ENCODE data around the gene MYD88.
"Not testable (repeated sequence)": the region's sequence is repeated elsewhere in the genome, so short reads cannot be mapped to it uniquely, and the experiment has no call there.

The MYD88 gene

DNA sequence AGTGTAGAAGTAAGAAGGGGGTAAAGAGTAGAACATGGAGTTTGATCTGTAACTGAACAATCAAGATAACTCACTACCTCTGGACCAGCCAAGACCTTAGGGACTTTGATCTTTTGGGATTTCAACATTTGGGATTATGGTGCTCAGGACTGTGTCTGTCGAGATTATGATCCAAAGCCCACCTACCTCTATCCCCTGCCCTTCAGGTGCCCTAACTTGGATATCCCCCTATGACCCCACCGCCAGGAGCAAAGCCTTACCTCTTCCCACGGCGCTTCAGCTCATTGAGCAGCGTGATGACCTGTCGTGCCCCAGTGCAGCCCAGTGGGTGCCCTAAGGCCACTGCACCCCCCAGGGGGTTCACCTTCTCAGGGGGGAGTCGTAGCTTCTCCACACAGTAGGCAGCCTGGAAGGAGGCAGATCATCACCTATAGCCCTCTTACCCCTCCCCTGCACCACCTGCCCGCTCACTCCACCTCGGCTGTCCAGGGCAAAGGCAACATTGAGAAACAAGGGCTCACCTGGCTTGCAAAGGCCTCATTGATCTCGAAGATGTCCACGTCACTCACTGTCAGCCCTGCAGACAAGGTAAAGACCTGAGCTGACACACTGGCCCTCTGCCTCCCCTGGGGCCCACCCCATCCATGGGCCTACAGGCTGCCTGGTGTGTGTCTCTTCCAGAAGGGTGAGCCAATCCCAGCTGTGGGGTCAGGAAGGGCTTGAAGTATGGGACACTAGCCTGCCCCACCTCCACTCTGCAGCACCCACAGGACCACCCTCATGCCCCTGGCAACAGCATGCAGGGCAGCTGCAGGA lies 12.9 kb upstream of the MYD88 start:
- no peak for DNase-seq

DNA sequence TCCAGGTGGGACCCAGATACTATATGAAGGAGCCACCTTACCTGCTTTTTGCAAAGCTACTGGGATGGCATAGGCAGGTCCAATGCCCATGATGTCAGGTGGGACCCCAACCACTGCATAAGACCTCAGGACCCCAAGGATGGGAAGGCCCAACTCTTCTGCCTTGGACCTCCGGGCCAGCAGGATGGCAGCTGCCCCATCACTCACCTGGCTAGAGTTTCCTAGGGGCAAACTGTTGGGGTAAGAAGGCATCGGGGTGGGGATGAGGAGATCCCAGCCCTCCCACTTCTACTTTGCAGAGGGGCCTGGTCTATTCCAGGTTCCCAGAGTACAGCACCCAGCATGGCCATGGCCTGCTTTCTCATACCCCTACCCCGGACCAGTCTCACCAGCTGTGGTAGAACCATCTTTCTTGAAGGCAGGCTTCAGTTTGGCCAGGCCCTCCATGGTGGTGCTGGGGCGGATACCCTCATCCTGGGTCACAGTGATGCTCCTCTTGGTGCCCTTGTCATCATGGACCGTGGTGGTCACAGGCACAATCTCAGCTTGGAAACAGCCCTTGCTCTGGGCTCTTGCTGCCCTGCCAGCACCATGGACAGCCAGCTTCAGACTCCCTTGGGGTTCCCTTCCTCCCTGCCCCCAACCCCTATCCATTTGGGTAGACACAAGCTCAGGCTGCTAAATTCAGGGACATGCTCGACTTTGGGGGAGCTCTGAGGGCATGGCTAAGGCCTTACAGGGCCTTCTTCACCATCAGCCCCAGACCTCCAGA lies 12.2 kb upstream of the MYD88 start:
- DNase-seq: no peak

GRCh38 chr3:38127611-38128302 lies 10.7 kb upstream of the MYD88 start:
- no peak for DNase-seq

- DNase-seq: no peak
These were observed 10.2 kb upstream of the MYD88 start for GRCh38 chr3:38128303-38128655.

DNA sequence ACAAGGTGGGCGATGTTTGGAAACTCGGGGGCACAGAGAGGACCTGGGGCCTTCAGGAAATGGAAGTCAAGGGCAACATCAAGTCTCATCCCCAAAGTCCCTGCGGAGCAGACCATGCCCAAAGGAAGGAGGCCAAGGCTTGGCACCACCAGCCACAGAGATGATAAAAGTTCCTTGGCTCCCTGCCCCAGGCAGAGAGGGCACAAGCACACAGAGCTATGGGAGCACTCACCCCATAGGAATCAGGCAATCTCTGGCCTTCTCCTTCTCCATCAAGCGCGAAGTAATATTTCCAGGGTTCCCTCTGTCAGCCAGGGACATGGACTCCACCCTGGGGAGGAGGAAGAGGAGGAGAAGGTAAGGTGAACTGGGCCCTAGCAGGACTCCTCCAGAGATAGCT lies 9.4 kb upstream of the MYD88 start:
- DNase-seq: no peak

GRCh38 chr3:38130631-38131065 lies 7.8 kb upstream of the MYD88 start:
- DNase-seq: no peak

DNA sequence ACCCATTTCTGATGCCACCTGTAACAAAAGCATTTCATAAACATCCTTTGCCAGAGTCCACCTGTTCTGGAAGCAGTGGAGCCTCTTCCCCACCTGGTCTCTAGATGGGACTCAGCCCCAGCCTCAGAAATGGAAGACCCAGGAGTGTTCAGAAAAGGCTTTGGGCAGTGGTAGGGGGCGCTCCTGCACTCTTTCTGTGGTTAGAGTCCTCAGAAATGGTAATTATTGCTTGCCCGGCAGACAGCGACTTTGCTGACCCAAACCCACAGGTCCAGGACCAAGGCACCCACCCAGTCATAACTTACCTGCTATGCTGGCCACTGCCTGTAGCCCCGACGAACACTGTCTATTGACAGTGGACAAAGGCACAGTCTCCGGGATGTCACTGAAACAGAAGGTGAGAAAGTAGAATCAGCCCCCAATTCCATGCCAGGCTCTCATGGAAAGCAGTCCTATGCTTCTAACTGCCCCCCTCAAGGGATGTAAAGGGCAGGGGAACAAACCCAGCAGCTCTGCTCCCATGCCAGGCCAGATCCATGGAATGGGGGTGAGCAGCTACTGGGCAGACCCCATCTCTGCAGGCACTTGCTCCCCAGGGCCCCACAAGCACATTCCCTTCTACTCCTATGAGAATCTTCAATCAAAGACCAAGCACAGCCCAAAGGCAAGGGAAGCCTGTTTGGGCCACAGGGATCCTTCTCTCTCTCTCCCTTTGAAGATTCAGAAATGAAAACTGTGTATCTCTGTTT lies 6.7 kb upstream of the MYD88 start:
- DNase-seq: peak in 2 of 56 donors; percentile 9 to 21

DNA sequence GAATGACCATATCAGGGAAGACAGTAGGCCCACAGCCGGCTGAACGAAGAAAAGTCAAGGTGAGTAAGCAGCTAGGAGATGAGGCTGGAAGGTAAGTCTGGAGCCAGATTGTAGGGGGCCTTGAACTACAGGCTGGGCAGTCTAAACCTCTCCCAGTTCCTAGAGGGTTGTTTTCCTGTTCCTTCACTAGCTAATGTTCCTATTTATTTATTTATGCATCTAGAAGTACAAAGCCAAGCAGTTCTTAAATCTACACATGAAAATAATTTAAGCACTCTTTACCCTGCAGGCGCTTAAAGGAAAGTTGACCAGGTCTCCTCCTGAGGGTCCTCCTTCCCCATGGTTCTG lies 5.3 kb upstream of the MYD88 start:
- no peak for DNase-seq

GRCh38 chr3:38133557-38134405 lies 4.7 kb upstream of the MYD88 start:
- DNase-seq: no peak

DNA sequence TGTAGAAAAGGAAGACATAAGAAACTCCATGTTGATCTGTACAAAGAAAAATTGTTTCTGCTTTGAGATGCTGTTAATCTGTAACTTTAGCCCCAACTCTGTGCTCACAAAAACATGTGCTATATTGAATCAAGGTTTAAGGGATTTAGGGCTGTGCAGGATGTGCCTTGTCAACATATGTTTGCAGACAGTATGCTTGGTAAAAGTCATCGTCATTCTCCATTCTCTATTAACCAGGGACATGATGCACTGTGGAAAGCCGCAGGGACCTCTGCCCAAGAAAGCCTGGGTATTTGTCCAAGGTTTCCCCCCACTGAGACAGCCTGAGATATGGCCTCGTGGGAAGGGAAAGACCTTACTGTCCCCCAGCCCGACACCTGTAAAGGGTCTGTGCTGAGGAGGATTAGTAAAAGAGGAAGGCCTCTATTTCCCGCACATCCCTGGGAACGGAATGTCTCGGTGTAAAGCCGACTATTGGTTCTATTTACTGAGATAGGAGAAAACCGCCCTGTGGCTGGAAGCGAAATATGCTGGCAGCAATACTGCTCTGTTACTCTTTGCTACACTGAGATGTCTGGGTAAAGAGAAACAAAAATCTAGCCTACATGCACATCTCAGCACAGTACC lies 3.8 kb upstream of the MYD88 start:
- not testable (repeated sequence) for DNase-seq

DNA sequence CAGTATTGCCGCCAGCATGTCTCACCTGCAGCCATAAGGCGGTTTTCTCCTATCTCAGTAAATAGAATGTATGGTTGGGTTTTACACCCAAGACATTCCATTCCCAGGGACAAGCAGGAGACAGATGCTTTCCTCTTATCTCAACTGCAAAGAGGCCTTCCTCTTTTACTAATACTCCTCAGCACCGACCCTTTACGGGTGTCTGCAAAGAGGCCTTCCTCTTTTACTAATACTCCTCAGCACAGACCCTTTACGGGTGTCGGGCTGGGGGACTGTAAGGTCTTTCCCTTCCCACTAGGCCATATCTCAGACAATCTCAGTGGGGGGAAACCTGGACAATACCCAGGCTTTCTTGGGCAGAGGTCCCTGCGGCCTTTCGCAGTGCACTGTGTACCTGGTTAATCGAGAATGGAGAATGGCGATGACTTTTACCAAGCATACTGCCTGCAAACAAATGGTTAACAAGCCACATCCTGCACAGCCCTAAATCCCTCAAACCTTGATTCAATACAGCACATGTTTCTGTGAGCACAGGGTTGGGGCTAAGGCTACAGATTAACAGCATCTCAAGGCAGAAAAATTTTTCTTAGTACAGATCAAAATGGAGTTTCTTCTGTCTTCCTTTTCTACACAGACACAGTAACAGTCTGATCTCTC lies 2.7 kb upstream of the MYD88 start:
- not testable (repeated sequence) for DNase-seq

GRCh38 chr3:38136393-38136776 lies 2.1 kb upstream of the MYD88 start:
- no peak for DNase-seq

DNA sequence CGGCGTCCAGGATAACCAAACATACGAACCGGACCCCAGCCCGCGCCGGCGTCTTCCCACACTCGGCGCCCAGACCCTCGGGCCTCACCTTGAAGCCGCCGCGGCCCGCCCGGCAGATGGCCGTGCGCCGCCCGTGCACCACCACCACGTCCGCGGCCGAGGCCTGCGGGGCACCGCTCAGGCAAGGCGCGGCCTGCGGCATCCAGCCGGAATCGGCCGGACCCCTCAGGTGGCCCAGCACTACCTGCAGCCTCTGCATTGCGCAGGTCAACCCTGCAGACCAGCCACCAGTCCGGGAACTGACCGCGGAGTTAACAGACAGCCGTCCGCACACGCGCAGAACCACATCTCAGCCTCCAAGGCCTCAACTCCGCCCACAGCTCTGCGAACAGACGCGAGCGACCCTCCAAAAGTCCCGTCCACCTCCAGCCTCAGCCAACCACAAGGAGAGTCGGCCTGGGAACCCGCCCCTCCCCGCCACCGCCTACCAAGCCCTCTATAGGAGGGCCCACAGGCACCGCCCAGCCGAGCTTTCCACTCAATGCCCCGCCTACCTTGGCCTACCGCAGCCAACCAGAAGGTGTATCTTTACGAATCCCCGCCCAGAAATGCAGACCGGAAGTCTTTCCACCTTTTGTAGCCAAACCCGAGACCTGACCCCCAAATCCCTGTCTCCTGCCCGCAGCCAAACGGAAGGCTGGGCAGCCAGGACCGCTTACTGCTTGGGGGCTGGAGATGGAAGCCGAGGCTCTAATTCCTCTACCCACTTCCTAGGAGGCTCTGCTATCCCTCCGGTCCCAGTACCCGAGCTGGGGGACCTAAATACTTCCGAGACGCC lies 1.5 kb upstream of the MYD88 start, which contains the start of gene ACAA1:
Gene ACAA1, minus strand, starts transcription at position 351 of the 838 bp plus-strand sequence. Its CDS starts 92 bp downstream, at position 259.
- DNase-seq: peak; percentile 82 to 100 (median 99)

- DNase-seq: peak in 1 of 56 donors; percentile 45
These were observed 679 bp upstream of the MYD88 start for GRCh38 chr3:38137615-38138348.

- DNase-seq: no peak
These were observed 730 bp downstream of the MYD88 start for GRCh38 chr3:38139191-38139590.

GRCh38 chr3:38139652-38140051 lies 1.2 kb downstream of the MYD88 start:
- no peak for DNase-seq

GRCh38 chr3:38140326-38141172 lies 2.1 kb downstream of the MYD88 start:
- no peak for DNase-seq
